CD4-positive, alpha-beta memory T cell (primary cell): ENCODE results near the gene KIF5B. TPM values are rescaled to one million over a fixed set of nuclear protein-coding genes. Genes with fewer than 3 reads are reported as not detected.
"Not testable (repeated sequence)": the region's sequence is repeated elsewhere in the genome, so short reads cannot be mapped to it uniquely, and the experiment has no call there.

Source experiments
- CTCF ChIA-PET: fragments of 350-600 bp; sonication (Branson Sonifier 250); formaldehyde crosslinking; loops from one replicate; lab custom pipeline; 2021; ENCODE audit warnings: inconsistent platforms; ENCODE audit not compliant: partially characterized antibody; lab: Charles Lee
- POLR2A ChIA-PET: fragments of 350-600 bp; sonication (Branson Sonifier 250); formaldehyde crosslinking; loops from one replicate; lab custom pipeline; 2021; ENCODE audit not compliant: partially characterized antibody; lab: Charles Lee
- DNase-seq, 5 donors: peaks; one replicate each; pipeline versions ENCODE4 v3.0.0 to v3.0.0-alpha.2; 2020 to 2022; ENCODE audit warnings: mixed read lengths in 1 of 5
- H3K27ac ChIP-seq: one replicate; pipeline ENCODE4 v1.7.0; 2013; ENCODE audit warnings: low read depth, low read length
- H3K27me3 ChIP-seq: 2 replicates; pipeline ENCODE4 v1.7.0; 2013; ENCODE audit warnings: mild to moderate bottlenecking, low read length, moderate library complexity; ENCODE audit not compliant: insufficient read depth
- H3K36me3 ChIP-seq: 2 replicates; pipeline ENCODE4 v1.7.0; 2013; ENCODE audit warnings: mild to moderate bottlenecking, low read length, moderate library complexity; ENCODE audit not compliant: insufficient read depth
- H3K4me1 ChIP-seq: 2 replicates; pipeline ENCODE4 v1.7.0; 2013; ENCODE audit warnings: mild to moderate bottlenecking, low read length, moderate library complexity; ENCODE audit not compliant: insufficient read depth
- H3K4me3 ChIP-seq, 2 donors: one replicate each; pipeline ENCODE4 v1.7.0; 2013; ENCODE audit warnings: low read length in 2 of 2, mild to moderate bottlenecking in 1 of 2
- H3K9me3 ChIP-seq, 2 donors: one replicate each; pipeline ENCODE4 v1.7.0; 2013; ENCODE audit warnings: low read length in 2 of 2, control low read depth in 1 of 2; ENCODE audit not compliant: control insufficient read depth in 1 of 2
- H3K27ac Mint-ChIP-seq, 7 donors: one replicate each; pipeline ENCODE4 v1.8.0; 2020 to 2021; ENCODE audit warnings: mixed read lengths in 7 of 7, mild to moderate bottlenecking in 6 of 7, inconsistent platforms in 3 of 7, moderate library complexity in 3 of 7
- H3K27me3 Mint-ChIP-seq, 2 donors: one replicate each; pipeline ENCODE4 v1.8.0; 2020 to 2021; ENCODE audit warnings: mixed read lengths in 2 of 2
- H3K36me3 Mint-ChIP-seq, 2 donors: one replicate each; pipeline ENCODE4 v1.8.0; 2020 to 2021; ENCODE audit warnings: mixed read lengths in 2 of 2, inconsistent platforms in 1 of 2, mild to moderate bottlenecking in 1 of 2
- H3K4me1 Mint-ChIP-seq, 4 donors: one replicate each; pipeline ENCODE4 v1.8.0; 2020 to 2021; ENCODE audit warnings: mixed read lengths in 4 of 4, mild to moderate bottlenecking in 1 of 4
- H3K4me3 Mint-ChIP-seq, 8 donors: one replicate each; pipeline ENCODE4 v1.8.0; 2020 to 2021; ENCODE audit warnings: mixed read lengths in 8 of 8, mild to moderate bottlenecking in 7 of 8, moderate library complexity in 6 of 8, inconsistent platforms in 3 of 8
- H3K9me3 Mint-ChIP-seq, 8 donors: one replicate each; pipeline ENCODE4 v1.8.0; 2020 to 2021; ENCODE audit warnings: mixed read lengths in 8 of 8, mild to moderate bottlenecking in 5 of 8, inconsistent platforms in 3 of 8, moderate library complexity in 1 of 8
- intact Hi-C: fragments of 100-400 bp; cut with micrococcal nuclease; formaldehyde crosslinking; loops from one replicate; pipeline ENCODE4 v1.15.1; 2023
- polyA plus RNA-seq, 2 donors: library from polyadenylated mRNA; unstranded; fragments of 300-500 nt; fragmentation: Illumina TruSeq; gene quantifications; one replicate each; pipeline ENCODE4 v1.2.3, GENCODE V29; 2021
- total RNA-seq, 2 experiments: library from RNA; stranded (reverse); gene quantifications; one replicate each; pipeline ENCODE4 v1.2.3, GENCODE V29; 2021

KIF5B gene
- total and polyA plus RNA-seq, 4 experiments from 2014 or later: 23.4 to 55.6 (median 42.2) TPM

GRCh38 chr10:31974434-31975124 is 81.6 kb downstream of the KIF5B start:
- no peaks in the 10 kb centered on the region for H3K27me3 Mint-ChIP-seq
- no peaks in the 10 kb centered on the region for H3K36me3 ChIP-seq
- H3K9me3 ChIP-seq: no peaks in the 10 kb centered on the region
- H3K36me3 Mint-ChIP-seq: no peaks in the 10 kb centered on the region
- no peak overlapping the region for H3K4me3 ChIP-seq
- H3K4me1 ChIP-seq: peaks cover 19% of the 10 kb centered on the region
- no peak overlapping the region for H3K4me3 Mint-ChIP-seq
- CTCF ChIA-PET: no interaction called here
- intact Hi-C loops: no loop called here
- H3K4me1 Mint-ChIP-seq: peaks cover 17 to 32% (median 26%) of the 10 kb centered on the region in 4 donors
- no peak overlapping the region for H3K27ac ChIP-seq
- no peak overlapping the region for H3K27ac Mint-ChIP-seq
- peaks cover 0 to 4% (median 0%) of the 10 kb centered on the region in 8 donors for H3K9me3 Mint-ChIP-seq
- no peak for DNase-seq
- no peaks in the 10 kb centered on the region for H3K27me3 ChIP-seq
- POLR2A ChIA-PET: no interaction called here

- Mint-ChIP-seq H3K27me3 (no peaks in the 10 kb centered on the region), H3K27ac (no peak overlapping the region), H3K9me3 (peaks cover 0 to 4% (median 0%) of the 10 kb centered on the region in 8 donors), H3K4me3 (no peak overlapping the region), H3K36me3 (no peaks in the 10 kb centered on the region), H3K4me1 (peaks cover 12 to 26% (median 20%) of the 10 kb centered on the region in 4 donors)
- ChIA-PET POLR2A (no interaction called here), CTCF (no interaction called here)
- H3K9me3 ChIP-seq: no peaks in the 10 kb centered on the region
- no peaks in the 10 kb centered on the region for H3K27me3 ChIP-seq
- intact Hi-C loops: no loop called here
- no peak for DNase-seq
- H3K4me1 ChIP-seq: peaks cover 13% of the 10 kb centered on the region
- H3K36me3 ChIP-seq: no peaks in the 10 kb centered on the region
- H3K4me3 ChIP-seq: no peak overlapping the region
- no peak overlapping the region for H3K27ac ChIP-seq
These were observed 83.6 kb downstream of the KIF5B start for GRCh38 chr10:31972519-31973041.

GRCh38 chr10:31969847-31970246 is 86.4 kb downstream of the KIF5B start:
- H3K27ac Mint-ChIP-seq, H3K4me1 ChIP-seq, H3K9me3 ChIP-seq, POLR2A ChIA-PET, H3K36me3 Mint-ChIP-seq, CTCF ChIA-PET, H3K4me3 ChIP-seq, H3K27ac ChIP-seq, H3K27me3 ChIP-seq, H3K4me3 Mint-ChIP-seq, intact Hi-C loops, DNase-seq, H3K4me1 Mint-ChIP-seq, H3K36me3 ChIP-seq, H3K27me3 Mint-ChIP-seq, H3K9me3 Mint-ChIP-seq: not testable (repeated sequence)

GRCh38 chr10:31963589-31963980 is 92.6 kb downstream of the KIF5B start:
- Histone ChIP-seq H3K27ac (no peak overlapping the region), H3K4me1 (no peaks in the 10 kb centered on the region), H3K27me3 (no peaks in the 10 kb centered on the region), H3K9me3 (no peaks in the 10 kb centered on the region), H3K4me3 (no peak overlapping the region), H3K36me3 (no peaks in the 10 kb centered on the region)
- Mint-ChIP-seq H3K36me3 (no peaks in the 10 kb centered on the region), H3K4me3 (no peak overlapping the region), H3K27me3 (no peaks in the 10 kb centered on the region), H3K4me1 (peaks cover 4 to 17% (median 11%) of the 10 kb centered on the region in 4 donors), H3K27ac (no peak overlapping the region), H3K9me3 (no peaks in the 10 kb centered on the region)
- CTCF ChIA-PET: no interaction called here
- intact Hi-C loops: no loop called here
- DNase-seq: no peak
- POLR2A ChIA-PET: no interaction called here

- no peaks in the 10 kb centered on the region for H3K4me1 ChIP-seq
- no peaks in the 10 kb centered on the region for H3K27me3 Mint-ChIP-seq
- ChIA-PET POLR2A (no interaction called here), CTCF (no interaction called here)
- no peak overlapping the region for H3K27ac Mint-ChIP-seq
- no peaks in the 10 kb centered on the region for H3K27me3 ChIP-seq
- intact Hi-C loops: no loop called here
- DNase-seq: no peak
- no peak overlapping the region for H3K27ac ChIP-seq
- no peak overlapping the region for H3K4me3 ChIP-seq
- H3K36me3 ChIP-seq: no peaks in the 10 kb centered on the region
- H3K36me3 Mint-ChIP-seq: no peaks in the 10 kb centered on the region
- H3K4me3 Mint-ChIP-seq: no peak overlapping the region
- no peaks in the 10 kb centered on the region for H3K9me3 Mint-ChIP-seq
- no peaks in the 10 kb centered on the region for H3K9me3 ChIP-seq
- peaks cover 4 to 17% (median 11%) of the 10 kb centered on the region in 4 donors for H3K4me1 Mint-ChIP-seq
These were observed 93.2 kb downstream of the KIF5B start for GRCh38 chr10:31962826-31963588.

GRCh38 chr10:31961277-31962074 is 94.7 kb downstream of the KIF5B start:
- H3K4me1 Mint-ChIP-seq: peaks cover 4 to 17% (median 11%) of the 10 kb centered on the region in 4 donors
- H3K27me3 ChIP-seq: no peaks in the 10 kb centered on the region
- peak overlapping the region in 2 of 8 donors; percentile 4 to 48 for H3K4me3 Mint-ChIP-seq
- no peaks in the 10 kb centered on the region for H3K27me3 Mint-ChIP-seq
- CTCF ChIA-PET: no interaction called here
- no peak overlapping the region for H3K4me3 ChIP-seq
- H3K9me3 Mint-ChIP-seq: no peaks in the 10 kb centered on the region
- H3K4me1 ChIP-seq: no peaks in the 10 kb centered on the region
- POLR2A ChIA-PET: no interaction called here
- H3K27ac ChIP-seq: no peak overlapping the region
- no peak overlapping the region for H3K27ac Mint-ChIP-seq
- no peaks in the 10 kb centered on the region for H3K9me3 ChIP-seq
- DNase-seq: no peak
- H3K36me3 ChIP-seq: no peaks in the 10 kb centered on the region
- intact Hi-C loops: no loop called here
- H3K36me3 Mint-ChIP-seq: no peaks in the 10 kb centered on the region
